HepG2 (cell line): ENCODE measurements around the gene CTSA. TPM values are rescaled to one million over a fixed set of nuclear protein-coding genes. Genes with fewer than 3 reads are reported as not detected.

Experiments used
- DPF2 ChIP-seq: sonication (generic); formaldehyde crosslinking; IDR thresholded peaks from 2 replicates; pipeline ENCODE4 v1.4.0; 2020; ENCODE audit warnings: mild to moderate bottlenecking, low read depth, missing genetic modification reagents, borderline replicate concordance
- FOXA3 ChIP-seq: IDR thresholded peaks from 2 replicates; pipeline ENCODE4 v1.6.1; 2016; ENCODE audit warnings: missing genetic modification reagents, missing compliant biosample characterization
- GATAD2A ChIP-seq: IDR thresholded peaks from 2 replicates; pipeline ENCODE4 v1.6.1; 2016
- MAFG ChIP-seq: sonication (generic); formaldehyde crosslinking; IDR thresholded peaks from 2 replicates; pipeline ENCODE4 v1.5.1; 2020; ENCODE audit warnings: mild to moderate bottlenecking, missing genetic modification reagents
- MTA3 ChIP-seq: sonication (generic); formaldehyde crosslinking; IDR thresholded peaks from 2 replicates; pipeline ENCODE4 v1.4.0; 2020; ENCODE audit warnings: missing genetic modification reagents
- NFIB ChIP-seq: sonication (generic); formaldehyde crosslinking; IDR thresholded peaks from 2 replicates; pipeline ENCODE4 v1.9.0; 2021; ENCODE audit warnings: missing genetic modification reagents, mild to moderate bottlenecking, borderline replicate concordance
- NFKBIZ ChIP-seq: IDR thresholded peaks from 2 replicates; pipeline ENCODE4 v1.6.1; 2018; ENCODE audit warnings: missing genetic modification reagents, missing compliant biosample characterization
- PITX1 ChIP-seq: sonication (generic); formaldehyde crosslinking; IDR thresholded peaks from 2 replicates; pipeline ENCODE4 v1.5.1; 2020; ENCODE audit warnings: mild to moderate bottlenecking, missing genetic modification reagents
- TBX2 ChIP-seq: sonication (generic); formaldehyde crosslinking; IDR thresholded peaks from 2 replicates; pipeline ENCODE4 v1.5.0; 2020; ENCODE audit warnings: missing genetic modification reagents, mild to moderate bottlenecking, borderline replicate concordance
- TBX3 ChIP-seq: fragments of 450-650 bp; IDR thresholded peaks from 2 replicates; pipeline ENCODE4 v1.6.1; 2017; ENCODE audit warnings: antibody characterized with exemption, mild to moderate bottlenecking, inconsistent platforms, borderline replicate concordance
- ZFP36L1 ChIP-seq: sonication (generic); formaldehyde crosslinking; IDR thresholded peaks from 2 replicates; pipeline ENCODE4 v1.8.0; 2022; ENCODE audit warnings: mild to moderate bottlenecking, missing genetic modification reagents, moderate library complexity
- ZFYVE20 ChIP-seq: sonication (generic); formaldehyde crosslinking; IDR thresholded peaks from 2 replicates; pipeline ENCODE4 v1.8.0; 2023; ENCODE audit warnings: low read depth, mild to moderate bottlenecking, moderate library complexity, missing genetic modification reagents, borderline replicate concordance
- ZNF101 ChIP-seq: sonication (generic); formaldehyde crosslinking; IDR thresholded peaks from 2 replicates; pipeline ENCODE4 v1.4.0; 2020; ENCODE audit warnings: mild to moderate bottlenecking, low read depth, missing genetic modification reagents, borderline replicate concordance
- ZNF234 ChIP-seq: sonication (generic); formaldehyde crosslinking; conservative IDR thresholded peaks from 2 replicates; pipeline ENCODE4 v1.5.1; 2020; ENCODE audit warnings: mild to moderate bottlenecking, missing genetic modification reagents
- ZNF264 ChIP-seq: sonication (generic); formaldehyde crosslinking; IDR thresholded peaks from 2 replicates; pipeline ENCODE4 v1.4.0; 2020; ENCODE audit warnings: missing genetic modification reagents
- ZNF547 ChIP-seq: sonication (generic); formaldehyde crosslinking; IDR thresholded peaks from 2 replicates; pipeline ENCODE4 v1.5.1; 2020; ENCODE audit warnings: mild to moderate bottlenecking, missing genetic modification reagents
- ZNF850 ChIP-seq: sonication (generic); formaldehyde crosslinking; conservative IDR thresholded peaks from 2 replicates; pipeline ENCODE4 v1.9.0; 2021; ENCODE audit warnings: mild to moderate bottlenecking, missing genetic modification reagents
- polyA plus RNA-seq, 8 experiments: library from polyadenylated mRNA; depleted of rRNA in 3 of 8; stranded (reverse) in 7 of 8; unstranded in 1 of 8; fragments of >200 nt; fragmentation: Illumina TruSeq in 4 of 8; extraction: Trizol in 4 of 8; gene quantifications; 2 replicates each; pipeline versions ENCODE4 v1.2.1 to v1.2.3, GENCODE V29; 2011 to 2016; ENCODE audit warnings: low read depth in 4 of 8, missing spikeins in 1 of 8, mixed read lengths in 1 of 8; ENCODE audit not compliant: insufficient read depth in 1 of 8
- total RNA-seq, 5 experiments: library from RNA; depleted of rRNA; stranded (reverse); fragments of >200 nt; fragmentation: Illumina TruSeq; extraction: Trizol; gene quantifications; 2 replicates each; pipeline ENCODE4 v1.2.3, GENCODE V29; 2016; ENCODE audit warnings: low read depth in 1 of 5
- TF ChIP-seq, protein P1 (sequence below): sonication (generic); formaldehyde crosslinking; IDR thresholded peaks from 2 replicates; pipeline ENCODE4 v1.4.0; 2020; ENCODE audit warnings: missing genetic modification reagents
- TF ChIP-seq, protein P2 (sequence below): sonication (generic); formaldehyde crosslinking; IDR thresholded peaks from 2 replicates; pipeline ENCODE4 v1.5.0; 2020; ENCODE audit warnings: missing genetic modification reagents, mild to moderate bottlenecking, borderline replicate concordance
- TF ChIP-seq, protein P3 (sequence below): sonication (generic); formaldehyde crosslinking; IDR thresholded peaks from 2 replicates; pipeline ENCODE4 v1.5.1; 2020; ENCODE audit warnings: mild to moderate bottlenecking, missing genetic modification reagents, borderline replicate concordance
- TF ChIP-seq, protein P4 (sequence below): sonication (generic); formaldehyde crosslinking; conservative IDR thresholded peaks from 2 replicates; pipeline ENCODE4 v1.4.0; 2020; ENCODE audit warnings: missing genetic modification reagents

Gene CTSA
- total and polyA plus RNA-seq, 2 of the 13 experiments (the other 11 are each of a cell fraction or from before 2014, with no cell fraction given), result 202 to 231 TPM

DNA sequence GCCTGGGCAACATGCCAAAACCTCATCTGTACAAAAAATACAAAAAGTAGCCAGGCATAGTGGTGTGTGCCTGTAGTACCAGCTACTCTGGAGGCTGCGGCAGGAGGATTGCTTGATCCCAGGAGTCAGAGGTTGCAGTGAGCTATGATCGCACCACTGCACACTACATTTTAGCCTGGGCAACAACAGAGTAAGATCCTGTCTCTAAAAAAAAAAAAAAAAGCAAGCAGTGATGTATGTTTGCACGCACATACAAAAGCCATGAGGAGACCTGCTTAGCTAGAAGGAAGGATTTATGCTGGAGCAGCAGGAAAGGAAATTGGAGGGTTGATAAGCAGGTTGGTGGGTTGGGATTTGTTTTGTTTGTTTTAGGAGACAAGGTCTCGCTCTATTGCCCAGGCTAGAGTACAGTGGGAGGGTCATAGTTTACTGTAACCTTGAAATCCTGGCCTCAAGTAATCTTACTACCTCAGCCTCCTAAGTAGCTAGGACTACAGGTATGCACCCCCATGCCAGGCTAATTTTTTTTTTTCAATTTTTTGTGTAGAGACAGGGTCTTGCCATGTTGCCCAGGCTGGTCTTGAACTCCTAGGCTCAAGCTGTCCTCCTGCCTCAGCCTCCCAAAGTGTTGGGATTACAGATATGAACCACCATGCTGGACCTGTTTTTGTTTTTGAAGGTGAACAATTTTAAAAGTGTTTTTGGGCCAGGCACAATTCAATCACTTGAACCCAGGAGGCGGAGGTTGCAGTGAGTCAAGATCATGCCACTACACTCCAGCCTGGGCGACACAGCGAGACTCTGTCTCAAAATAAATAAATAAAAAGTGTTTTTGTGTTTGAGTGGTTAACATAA, 29.7 kb upstream of the CTSA start (continued):
- TF ChIP-seq ZNF547 (CRISPR knock-in tag) (0 out of 2 replicates have a peak, but pooled peaks have one; percentile 68), ZNF850 (CRISPR knock-in tag) (0 out of 2 replicates have a peak, but pooled peaks have one; percentile 70), MAFG (CRISPR knock-in tag) (no peak), ZNF264 (CRISPR knock-in tag) (0 out of 2 replicates have a peak, but pooled peaks have one; percentile 22), ZNF101 (CRISPR knock-in tag) (no peak), GATAD2A (CRISPR knock-in tag) (peak; percentile 42; the same call in 1 of the 2 replicates), ZFP36L1 (CRISPR knock-in tag) (no peak), MTA3 (CRISPR knock-in tag) (no peak), PITX1 (CRISPR knock-in tag) (peak; percentile 89), FOXA3 (CRISPR knock-in tag) (0 out of 2 replicates have a peak, but pooled peaks have one; percentile 21), TBX2 (CRISPR knock-in tag) (peak; percentile 69), NFKBIZ (CRISPR knock-in tag) (no peak), ZNF234 (no peak), TBX3 (no peak), DPF2 (no peak), NFIB (CRISPR knock-in tag) (no peak), ZFYVE20 (CRISPR knock-in tag) (no peak)
- TF ChIP-seq, protein P1, sequence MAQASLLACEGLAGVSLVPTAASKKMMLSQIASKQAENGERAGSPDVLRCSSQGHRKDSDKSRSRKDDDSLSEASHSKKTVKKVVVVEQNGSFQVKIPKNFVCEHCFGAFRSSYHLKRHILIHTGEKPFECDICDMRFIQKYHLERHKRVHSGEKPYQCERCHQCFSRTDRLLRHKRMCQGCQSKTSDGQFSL (CRISPR knock-in tag), result no peak
- TF ChIP-seq, protein P2, sequence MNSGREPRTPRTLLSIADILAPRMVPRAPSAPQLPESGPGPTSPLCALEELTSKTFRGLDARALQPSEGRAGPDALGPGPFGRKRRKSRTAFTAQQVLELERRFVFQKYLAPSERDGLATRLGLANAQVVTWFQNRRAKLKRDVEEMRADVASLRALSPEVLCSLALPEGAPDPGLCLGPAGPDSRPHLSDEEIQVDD, result no peak
- TF ChIP-seq, protein P3, sequence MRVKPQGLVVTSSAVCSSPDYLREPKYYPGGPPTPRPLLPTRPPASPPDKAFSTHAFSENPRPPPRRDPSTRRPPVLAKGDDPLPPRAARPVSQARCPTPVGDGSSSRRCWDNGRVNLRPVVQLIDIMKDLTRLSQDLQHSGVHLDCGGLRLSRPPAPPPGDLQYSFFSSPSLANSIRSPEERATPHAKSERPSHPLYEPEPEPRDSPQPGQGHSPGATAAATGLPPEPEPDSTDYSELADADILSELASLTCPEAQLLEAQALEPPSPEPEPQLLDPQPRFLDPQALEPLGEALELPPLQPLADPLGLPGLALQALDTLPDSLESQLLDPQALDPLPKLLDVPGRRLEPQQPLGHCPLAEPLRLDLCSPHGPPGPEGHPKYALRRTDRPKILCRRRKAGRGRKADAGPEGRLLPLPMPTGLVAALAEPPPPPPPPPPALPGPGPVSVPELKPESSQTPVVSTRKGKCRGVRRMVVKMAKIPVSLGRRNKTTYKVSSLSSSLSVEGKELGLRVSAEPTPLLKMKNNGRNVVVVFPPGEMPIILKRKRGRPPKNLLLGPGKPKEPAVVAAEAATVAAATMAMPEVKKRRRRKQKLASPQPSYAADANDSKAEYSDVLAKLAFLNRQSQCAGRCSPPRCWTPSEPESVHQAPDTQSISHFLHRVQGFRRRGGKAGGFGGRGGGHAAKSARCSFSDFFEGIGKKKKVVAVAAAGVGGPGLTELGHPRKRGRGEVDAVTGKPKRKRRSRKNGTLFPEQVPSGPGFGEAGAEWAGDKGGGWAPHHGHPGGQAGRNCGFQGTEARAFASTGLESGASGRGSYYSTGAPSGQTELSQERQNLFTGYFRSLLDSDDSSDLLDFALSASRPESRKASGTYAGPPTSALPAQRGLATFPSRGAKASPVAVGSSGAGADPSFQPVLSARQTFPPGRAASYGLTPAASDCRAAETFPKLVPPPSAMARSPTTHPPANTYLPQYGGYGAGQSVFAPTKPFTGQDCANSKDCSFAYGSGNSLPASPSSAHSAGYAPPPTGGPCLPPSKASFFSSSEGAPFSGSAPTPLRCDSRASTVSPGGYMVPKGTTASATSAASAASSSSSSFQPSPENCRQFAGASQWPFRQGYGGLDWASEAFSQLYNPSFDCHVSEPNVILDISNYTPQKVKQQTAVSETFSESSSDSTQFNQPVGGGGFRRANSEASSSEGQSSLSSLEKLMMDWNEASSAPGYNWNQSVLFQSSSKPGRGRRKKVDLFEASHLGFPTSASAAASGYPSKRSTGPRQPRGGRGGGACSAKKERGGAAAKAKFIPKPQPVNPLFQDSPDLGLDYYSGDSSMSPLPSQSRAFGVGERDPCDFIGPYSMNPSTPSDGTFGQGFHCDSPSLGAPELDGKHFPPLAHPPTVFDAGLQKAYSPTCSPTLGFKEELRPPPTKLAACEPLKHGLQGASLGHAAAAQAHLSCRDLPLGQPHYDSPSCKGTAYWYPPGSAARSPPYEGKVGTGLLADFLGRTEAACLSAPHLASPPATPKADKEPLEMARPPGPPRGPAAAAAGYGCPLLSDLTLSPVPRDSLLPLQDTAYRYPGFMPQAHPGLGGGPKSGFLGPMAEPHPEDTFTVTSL (CRISPR knock-in tag), result no peak; the same call in 1 of the 2 replicates
- TF ChIP-seq, protein P4, sequence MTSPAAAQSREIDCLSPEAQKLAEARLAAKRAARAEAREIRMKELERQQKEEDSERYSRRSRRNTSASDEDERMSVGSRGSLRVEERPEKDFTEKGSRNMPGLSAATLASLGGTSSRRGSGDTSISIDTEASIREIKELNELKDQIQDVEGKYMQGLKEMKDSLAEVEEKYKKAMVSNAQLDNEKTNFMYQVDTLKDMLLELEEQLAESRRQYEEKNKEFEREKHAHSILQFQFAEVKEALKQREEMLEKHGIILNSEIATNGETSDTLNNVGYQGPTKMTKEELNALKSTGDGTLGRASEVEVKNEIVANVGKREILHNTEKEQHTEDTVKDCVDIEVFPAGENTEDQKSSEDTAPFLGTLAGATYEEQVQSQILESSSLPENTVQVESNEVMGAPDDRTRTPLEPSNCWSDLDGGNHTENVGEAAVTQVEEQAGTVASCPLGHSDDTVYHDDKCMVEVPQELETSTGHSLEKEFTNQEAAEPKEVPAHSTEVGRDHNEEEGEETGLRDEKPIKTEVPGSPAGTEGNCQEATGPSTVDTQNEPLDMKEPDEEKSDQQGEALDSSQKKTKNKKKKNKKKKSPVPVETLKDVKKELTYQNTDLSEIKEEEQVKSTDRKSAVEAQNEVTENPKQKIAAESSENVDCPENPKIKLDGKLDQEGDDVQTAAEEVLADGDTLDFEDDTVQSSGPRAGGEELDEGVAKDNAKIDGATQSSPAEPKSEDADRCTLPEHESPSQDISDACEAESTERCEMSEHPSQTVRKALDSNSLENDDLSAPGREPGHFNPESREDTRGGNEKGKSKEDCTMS (CRISPR knock-in tag), result no peak
